ENCODE data around the gene EIF1.
"Not testable (repeated sequence)": the region's sequence is repeated elsewhere in the genome, so short reads cannot be mapped to it uniquely, and the experiment has no call there.

Gene EIF1

DNA sequence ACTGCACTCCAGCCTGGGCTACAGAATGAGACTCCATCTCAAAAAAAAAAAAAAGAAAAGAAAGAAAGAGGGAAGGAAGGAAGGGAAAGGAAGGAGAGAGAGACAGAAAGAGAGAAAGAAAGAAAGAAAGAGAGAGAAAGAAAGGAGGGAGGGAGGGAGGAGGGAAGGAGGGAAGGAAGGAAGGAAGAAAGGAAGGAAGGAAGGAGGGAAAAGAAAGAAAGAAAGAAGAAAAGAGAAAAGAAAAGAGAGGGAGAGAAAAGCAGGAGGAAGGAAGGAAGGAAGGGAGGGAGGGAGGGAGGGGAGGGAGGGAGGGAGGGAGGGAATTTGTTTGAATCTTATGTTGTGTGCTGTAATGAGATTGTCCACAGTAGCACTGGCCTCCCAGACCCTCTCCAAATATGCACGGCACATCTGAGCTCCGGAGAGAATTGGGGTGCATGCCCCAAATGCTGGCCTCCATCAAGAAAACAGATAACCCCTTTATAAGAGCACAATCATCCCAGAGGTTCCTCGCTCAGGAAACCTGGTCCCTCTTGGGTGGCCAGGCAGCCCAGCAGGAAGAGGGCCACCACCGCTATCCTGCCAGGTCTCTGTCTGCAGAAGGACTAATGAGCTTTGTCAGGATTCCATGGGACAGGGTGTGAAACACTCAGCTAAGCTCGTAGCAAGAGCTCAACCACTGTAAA is 8.8 kb upstream of the EIF1 start:
- DNase-seq: no peak

DNA sequence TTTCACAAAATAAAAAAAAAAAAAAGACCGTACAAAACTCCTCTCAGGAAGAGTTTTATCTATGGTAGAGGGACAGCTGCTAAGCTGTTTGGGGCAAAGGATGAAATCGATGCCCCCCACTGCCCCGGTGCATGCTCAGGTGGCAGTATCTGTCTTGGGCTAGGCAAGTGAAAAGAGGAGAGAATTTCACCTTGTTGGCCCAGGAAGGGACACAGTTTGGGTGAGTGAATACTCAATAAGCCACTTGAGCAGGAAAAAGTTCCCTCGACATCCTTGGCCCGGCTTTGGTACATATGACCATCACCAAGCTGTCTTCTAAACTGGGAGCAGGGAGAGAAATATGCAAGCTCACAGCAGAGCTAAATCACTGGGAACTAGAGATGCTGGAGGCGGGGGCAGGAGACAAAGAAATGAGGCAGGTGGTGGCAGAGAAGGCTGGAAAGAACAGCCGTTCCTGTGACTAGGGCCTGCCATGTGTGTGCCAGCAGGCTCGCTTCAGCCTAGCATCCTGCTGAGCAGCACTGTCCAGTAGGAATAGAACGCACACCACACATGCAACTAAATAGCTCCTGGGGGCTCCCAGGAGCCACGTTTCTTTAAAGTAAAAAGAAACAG is 8.2 kb upstream of the EIF1 start:
- DNase-seq: peak in 1 of 2 donors; percentile 32

DNA sequence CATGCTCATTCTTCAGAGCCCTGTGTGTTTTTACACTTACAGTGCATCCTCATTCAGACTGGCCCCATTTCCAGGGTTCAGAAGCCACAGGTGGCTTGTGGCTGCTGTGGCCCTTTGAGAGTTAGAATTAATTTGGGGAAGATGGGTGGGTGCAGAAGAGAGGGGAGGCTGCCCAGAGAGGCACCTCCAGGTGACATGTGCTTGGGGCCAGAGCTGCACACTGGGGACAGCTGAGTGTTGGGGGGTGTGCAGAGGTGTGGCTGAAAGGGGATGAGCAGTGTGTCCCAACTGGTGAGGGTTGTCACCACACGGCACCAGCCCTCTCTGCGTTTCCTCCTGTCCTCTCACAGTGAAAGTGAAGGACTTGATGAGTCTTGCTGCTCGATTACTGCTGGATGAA is 6.9 kb upstream of the EIF1 start:
- DNase-seq: no peak

DNA sequence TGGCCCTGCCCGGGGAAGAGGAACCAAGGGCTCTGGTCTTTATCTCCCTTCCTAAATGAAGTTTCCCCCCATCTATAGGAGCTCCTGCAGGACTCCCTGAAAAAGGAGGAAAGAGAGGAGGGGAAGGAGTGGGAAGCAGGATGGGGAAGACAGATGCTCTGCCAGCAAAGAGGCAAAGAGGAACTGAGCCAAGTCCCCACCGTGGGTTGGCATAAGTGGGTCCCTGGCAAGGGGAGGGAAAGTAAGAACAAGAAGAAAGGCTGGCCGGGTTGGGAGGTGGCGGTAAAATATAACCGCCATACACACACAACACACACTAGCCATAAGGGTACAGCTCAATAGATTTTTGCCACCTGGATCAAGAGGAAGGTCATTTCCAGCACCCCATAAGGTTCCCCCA is 6.1 kb upstream of the EIF1 start:
- no peak for DNase-seq

DNA sequence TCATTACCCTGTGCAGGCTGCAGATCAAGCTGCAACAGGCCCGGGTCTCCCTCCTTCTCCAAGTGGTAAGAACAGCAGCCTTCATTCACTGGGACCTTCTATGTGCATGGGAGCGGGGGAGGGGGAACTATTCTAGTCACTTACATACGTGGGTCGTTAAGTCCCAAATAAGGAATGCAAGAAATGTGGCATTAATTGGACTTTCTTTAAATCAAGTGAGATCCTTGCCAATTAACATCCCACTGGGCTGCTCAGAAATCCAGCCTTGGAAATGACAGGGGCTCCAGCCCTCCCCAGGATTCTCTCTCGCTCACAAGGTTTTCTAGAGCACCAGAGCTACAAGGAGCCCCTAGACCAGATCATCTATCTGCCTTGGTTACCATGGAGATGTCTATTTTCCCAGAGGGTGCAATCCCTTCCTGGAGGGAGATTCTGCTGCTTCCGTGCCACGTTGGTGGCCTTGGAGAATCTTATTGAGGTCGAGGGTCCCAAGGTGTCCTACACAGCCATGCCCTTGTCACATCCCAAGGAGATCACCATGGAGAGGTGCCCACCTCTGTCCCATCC is 5.2 kb upstream of the EIF1 start:
- no peak for DNase-seq

DNA sequence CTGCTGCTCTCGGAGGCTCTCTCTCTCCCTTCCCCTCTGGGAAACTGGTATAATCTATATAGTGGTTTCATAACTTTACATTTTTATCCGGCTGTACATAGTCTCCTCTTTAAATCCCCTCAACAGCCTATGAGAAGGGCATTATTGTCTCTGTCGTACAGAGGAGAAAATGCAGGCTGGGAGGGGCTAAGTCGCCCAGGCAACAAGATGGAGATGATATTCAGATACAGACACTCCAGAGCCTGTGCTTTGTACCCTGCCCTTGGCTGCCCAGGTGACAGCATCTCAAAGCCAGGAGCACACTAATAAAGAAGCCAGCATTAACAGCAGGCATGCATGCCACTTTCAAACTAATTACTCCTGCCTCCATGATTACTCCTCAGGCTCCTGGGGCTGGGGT is 4.7 kb upstream of the EIF1 start:
- no peak for DNase-seq

DNA sequence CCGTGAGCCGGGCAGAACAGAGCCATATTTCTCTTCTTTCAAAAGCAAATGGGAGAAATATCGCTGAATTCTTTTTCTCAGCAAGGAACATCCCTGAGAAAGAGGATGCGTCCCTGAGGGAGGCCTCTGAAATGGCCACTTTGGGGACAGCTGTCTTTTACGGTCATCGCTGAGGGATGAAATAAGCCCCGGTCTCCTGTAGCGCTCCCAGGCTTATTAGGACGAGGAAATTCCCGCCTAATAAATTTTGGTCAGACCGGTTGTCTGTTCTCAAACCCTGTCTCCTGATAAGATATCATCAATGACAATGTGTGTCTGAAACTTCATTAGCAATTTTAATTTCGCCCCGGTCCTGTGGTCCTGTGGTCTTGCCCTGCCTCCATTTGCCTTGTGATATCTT is 2.9 kb upstream of the EIF1 start:
- DNase-seq: not testable (repeated sequence)

DNA sequence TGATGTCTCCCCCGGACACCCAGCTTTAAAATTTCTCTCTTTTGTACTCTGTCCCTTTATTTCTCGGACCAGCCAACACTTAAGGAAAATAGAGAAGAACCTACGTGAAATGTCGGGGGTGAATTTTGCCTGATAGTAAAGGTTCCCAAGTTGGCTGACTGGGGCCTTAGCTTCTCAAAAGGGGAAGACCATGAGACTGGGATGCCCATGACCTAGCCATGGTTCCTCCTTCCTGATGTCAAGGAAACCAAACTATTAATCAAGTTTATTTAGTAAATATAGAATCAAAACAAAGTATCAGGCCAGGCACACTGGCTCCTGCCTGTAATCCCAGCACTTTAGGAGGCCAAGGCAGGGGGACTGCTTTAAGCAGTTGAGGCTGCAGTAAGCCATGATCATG is 2.4 kb upstream of the EIF1 start:
- DNase-seq: no peak

DNA sequence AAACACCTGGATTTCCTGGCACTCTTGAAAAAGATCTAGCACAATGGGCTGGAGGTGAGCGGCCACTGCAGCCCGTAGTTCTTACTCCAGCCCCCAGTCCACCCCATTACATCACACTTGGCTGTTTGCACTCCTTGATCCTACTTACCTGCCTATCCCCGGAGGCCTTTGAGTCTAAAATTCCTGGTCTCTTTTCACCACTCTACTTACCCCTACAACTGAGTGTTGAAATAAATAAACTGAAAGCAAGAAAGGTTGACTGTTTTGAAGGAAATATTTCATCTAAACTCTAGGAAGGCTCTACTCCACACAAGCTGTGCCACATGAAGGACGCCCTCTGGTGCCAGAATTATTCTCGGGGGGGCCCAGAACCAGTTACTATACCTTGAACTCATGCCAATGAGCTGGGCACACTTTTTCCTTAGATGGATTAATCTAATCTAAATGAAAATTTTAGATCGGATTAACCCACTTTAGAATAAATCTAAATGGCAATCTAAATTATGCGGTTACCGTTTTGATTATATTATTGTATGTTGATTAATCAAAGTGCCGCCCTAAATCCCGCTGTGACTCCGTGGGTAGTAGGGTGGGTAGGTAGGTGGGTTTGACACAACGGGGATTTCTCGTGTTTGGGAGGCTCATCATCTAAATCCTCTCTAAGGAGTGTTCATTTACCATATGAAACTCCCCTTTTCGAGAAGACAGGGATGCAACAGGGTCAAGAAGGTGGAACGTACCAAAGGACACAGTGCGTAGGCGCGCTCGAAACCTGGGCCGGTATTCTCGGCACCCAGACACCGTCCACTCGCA is 651 bp upstream of the EIF1 start:
- peak in 1 of 2 donors; percentile 66 for DNase-seq

DNA sequence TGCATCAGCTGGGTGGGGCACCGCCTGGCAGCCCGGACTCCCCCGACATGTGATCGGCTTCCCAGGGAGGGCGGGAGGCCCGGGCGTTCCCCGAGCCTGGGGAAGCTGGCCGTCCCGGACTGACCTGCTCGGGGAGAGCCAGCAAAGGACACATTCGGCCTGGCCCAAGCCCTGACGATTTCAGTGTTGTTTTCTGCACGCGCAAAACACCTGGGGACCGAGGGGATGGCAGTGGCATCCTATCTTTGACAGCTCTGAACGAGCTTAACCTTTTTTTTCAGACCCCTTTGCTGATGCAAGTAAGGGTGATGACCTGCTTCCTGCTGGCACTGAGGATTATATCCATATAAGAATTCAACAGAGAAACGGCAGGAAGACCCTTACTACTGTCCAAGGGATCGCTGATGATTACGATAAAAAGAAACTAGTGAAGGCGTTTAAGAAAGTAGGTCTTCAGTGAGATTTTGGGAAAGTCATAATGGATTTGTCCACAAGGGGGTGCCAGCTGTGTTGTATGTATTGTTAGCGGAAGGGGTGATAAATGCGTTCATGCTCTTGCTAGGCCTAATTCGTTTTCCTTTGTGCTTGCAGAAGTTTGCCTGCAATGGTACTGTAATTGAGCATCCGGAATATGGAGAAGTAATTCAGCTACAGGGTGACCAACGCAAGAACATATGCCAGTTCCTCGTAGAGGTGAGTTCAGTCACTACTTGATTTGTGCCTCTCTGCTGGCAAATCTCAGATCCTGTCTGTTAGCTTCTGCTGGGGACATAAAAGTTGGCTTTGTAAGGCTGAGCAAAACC is 1.0 kb downstream of the EIF1 start:
- DNase-seq: no peak

DNA sequence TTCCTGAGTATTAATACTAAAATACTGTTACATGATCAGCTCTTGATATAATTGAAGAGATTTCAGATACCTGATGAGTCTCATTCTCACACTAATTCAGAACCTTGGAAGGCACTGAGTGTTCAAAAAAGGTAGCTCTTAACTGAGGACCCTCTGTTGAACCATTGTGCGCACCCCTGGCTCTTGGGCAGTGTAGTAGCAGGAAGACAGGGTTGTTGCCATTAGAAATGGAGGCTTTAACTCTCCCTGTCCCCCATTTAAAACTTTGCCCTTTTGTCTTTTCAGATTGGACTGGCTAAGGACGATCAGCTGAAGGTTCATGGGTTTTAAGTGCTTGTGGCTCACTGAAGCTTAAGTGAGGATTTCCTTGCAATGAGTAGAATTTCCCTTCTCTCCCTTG is 1.8 kb downstream of the EIF1 start:
- DNase-seq: no peak

DNA sequence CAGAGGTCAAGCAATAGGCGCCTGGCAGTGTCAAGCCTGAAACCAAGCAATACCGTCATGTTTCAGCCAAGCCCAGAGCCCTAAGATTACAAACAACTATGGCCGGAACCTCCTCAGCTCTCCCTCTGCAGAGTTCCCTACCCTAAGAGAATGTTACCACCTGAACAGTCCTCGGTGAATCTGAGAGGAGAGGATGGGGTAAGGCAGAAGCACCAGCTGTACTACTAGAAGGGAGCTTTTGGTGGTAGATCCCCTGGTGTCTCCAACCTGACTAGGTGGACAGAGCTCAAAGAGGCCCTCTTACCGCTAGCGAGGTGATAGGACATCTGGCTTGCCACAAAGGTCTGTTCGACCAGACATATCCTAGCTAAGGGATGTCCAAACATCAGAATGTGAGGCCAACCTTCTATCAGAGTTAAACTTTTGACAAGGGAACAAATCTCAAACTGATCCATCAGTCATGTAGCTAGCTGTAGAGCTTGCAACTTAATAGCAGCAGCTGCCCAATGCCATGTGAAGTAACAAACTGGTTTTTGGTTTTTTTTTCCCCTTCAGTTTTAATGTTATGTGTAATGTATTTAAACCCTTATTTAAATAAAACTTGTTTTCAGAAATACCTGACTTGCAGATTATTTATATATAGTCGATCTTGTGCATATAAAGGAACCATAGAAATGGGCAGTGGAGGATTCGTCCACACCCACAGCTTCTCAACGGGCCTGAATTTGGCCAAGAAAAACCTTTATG is 2.5 kb downstream of the EIF1 start:
- DNase-seq: no peak

DNA sequence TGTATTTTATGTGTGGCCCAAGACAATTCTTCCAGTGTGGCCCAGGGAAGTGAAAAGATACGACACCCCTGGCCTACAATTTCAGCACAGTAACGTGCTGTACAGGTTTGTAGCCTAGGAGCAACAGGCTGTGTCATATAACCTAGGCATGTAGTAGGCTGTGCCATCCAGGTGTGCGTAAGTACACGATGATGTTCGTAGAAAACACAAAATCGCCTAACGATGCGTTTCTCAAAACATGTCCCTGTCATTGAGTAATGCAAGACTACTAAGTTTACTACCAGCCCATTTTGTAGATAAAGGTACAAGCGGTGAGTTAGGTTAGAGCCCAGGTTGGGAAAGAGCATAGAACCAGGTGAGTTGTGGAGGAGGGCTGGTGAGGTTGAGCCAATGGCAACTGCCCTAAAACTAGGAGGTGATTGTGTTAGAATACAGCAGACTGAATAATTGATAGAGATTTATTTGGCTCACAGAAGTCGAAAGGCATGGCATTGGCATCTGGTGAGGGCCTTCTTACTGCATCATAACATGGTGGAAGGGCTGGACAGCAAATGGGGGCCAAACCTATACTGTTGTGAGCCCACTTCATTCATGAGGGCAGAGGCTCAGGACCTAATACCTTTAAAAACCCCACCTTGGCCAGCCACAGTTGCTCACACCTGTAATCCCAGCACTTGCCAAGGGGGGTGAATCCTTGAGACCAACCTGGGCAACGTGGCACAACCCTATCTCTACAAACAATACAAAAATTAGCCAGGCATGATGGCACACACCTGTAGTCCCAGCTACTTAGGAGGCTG is 4.2 kb downstream of the EIF1 start:
- no peak for DNase-seq

DNA sequence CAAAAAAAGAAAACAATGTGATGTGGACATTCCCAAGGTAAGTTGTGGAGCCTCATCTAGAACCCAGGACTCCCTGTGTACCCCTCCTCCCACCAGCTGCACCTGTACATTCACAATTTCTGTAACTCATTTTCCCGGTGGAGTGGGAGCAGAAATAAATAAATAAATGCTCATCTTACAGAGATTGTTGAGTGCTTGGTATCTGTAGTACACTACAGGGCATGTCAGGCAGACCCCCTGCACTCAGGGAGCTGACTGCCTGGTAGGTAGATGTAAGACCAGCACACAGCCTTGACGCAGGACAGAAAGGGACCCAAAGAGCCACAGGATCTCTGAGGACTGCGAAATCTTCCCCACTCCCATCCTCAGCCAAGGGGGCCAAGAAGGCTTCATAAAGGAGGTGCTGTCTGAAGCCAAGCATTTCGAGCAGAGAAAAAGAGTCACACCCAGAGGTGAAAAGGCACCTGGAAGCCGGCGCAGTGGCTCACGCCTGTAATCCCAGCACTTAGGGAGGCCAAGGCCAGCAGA is 6.5 kb downstream of the EIF1 start:
- no peak for DNase-seq

DNA sequence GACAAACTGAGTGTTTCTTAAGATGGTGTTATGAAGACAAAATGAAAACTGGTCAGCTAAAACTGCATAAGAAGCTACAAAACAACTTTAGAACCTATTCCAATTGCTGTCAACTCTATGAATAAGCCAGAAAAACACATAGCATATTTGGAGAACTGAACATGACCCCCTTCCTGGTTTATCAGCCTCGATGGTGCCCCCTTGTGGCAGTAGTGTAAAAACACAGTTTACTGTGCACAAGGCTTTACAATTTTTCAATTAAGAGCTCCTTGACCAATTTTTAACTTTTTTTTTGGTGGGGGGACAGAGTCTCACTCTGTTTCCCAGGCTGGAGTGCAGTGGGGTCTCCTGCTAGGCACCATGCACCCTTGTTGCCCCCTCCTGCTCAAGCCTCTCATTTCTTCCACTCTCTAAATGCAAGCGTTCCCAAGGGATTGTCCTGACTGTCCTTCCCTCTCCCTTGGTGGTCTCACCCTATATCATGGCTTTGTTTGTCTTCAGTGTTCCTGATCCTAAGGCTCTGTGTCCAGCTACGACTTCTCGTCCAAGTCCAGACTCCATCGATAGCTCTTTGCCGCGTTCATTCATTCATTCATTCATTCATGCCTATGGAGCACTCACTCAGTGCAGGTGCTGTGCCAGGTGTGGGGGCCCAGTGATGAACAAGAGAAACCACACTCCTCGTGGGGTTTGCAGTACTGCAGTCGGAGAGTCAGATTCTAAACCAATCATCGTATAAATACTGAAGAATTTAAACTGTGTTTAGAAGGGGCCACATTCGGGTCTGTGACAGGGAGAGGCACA is 7.5 kb downstream of the EIF1 start:
- peak in 1 of 2 donors; percentile 55 for DNase-seq

DNA sequence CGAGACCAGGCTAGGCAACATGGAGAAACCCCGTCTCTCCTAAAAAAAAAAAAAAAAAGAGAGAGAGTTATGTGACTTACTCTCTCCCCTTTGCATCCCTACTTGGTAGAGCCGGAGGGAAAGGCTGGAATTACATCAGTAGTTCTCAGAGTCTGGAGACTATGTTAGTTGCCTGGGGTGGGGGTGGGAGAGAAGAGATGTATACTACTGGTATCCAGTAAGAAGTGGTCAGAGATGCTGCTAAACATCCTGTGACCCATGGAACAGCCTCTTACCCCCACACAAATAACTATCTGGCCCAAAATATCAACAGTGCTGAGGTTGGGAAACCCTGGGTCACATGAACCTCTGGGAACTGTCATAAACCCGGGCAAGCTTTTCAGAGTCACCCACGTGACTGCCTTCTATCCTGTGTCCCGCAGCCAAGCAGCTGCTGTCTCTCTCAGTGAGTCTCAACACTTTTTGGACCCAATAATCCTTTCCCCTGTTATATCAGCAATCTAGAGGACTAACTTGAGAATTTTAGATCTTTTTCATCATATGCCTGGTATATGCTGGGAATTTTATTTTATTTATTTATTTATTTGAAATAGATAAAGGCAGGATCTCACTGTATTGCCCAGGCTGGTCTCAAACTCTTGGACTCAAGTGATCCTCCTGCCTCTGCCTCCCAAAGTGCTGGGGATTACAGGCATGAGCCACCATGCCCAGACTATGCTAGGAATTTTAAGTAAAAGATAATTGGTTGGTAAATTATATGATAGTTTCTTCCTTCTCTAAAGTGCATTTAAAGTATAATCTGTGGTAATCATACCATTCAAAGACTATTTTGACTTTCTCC is 8.7 kb downstream of the EIF1 start:
- DNase-seq: peak; percentile 24 to 39

DNA sequence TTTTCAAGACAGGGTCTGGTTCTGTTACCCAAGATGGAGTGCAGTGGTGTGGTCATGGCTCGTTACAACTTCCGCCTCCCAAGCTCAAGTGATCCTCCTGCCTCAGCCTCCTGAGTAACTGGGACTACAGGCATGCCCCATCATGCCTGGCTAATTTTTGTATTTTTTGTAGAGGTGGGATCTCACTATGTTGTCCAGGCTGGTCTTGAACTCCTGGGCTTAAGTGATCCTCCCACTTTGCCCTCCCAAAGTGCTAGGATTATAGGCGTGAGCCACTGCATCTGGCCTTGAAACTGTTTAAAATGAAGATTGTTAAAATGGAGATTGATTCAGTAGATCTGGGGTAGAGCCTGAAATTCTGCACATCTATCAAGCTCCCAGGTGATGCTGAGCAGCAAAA is 12.2 kb downstream of the EIF1 start:
- not testable (repeated sequence) for DNase-seq

DNA sequence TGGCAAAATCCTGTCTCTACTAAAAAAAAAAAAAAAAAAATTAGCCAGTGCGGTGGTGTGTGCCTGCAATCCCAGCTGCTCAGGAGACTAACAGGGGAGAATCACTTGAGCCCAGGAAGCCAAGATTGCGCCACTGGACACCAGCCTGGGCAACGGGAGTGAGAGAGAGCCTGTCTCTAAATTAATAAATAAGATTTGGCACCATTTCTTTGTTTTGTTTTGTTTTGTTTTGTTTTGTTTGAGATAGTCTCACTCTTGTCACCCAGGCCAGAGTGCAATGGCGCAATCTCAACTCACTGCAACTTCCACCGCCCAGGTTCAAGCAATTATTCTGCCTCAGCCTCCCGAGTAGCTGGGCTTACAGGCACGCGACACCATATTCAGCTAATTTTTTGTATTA is 14.0 kb downstream of the EIF1 start:
- no peak for DNase-seq

Measured in hippocampal formation (tissue), 2 donors.